Measurements from ENCODE around the gene ERF. TPM values are rescaled to one million over a fixed set of nuclear protein-coding genes. Genes with fewer than 3 reads are reported as not detected.
A peak's percentile ranks its signal among the peaks of the same experiment; 100 is the strongest.

ERF gene
- total and polyA plus RNA-seq, 2 donors (not counting 1 experiment from before 2014, with no cell fraction given) = 48.6 to 51.5 TPM

GRCh38 chr19:42199440-42200115 lies 55.4 kb downstream of the ERF start:
- DNase-seq (peak; percentile 70), ATAC-seq (ENCODE audit: low read depth) (peak; percentile 37)
- H3K9me3 Mint-ChIP-seq (ENCODE audit: insufficient read depth) = no peaks in the 10 kb centered on the region
- peaks cover 82% of the 10 kb centered on the region for H3K4me1 Mint-ChIP-seq
- ChIA-PET POLR2A (interaction anchor here (0.6 to 1.5 kb wide), 8 partner anchors 18 to 123 kb away, joined by 3 to 6 read pairs (median 4); partner anchors contain the start of genes DEDD2, PAFAH1B3, POU2F2 and PRR19), CTCF (interaction anchor here (0.5 to 4.2 kb wide), 14 partner anchors 12 to 103 kb away, joined by 3 to 25 read pairs (median 4); partner anchors contain the start of genes DEDD2, GSK3A and POU2F2)
- Histone ChIP-seq H3K4me2 (replicated peaks; ENCODE audit: low read depth, low read length, poor library complexity, severe bottlenecking) (peak overlapping the region; percentile 87), H3K9ac (ENCODE audit: low read length) (peak overlapping the region; percentile 57), H4K20me1 (ENCODE audit: control insufficient read depth, insufficient read depth, low read length, poor library complexity, severe bottlenecking) (peaks cover 32% of the 10 kb centered on the region), H3K4me1 (ENCODE audit: control insufficient read depth in 2 of 2, insufficient read depth in 2 of 2, low read length in 2 of 2) (peaks cover 70 to 84% of the 10 kb centered on the region in 2 donors), H2AFZ (ENCODE audit: insufficient read depth, low read depth, low read length, poor library complexity, severe bottlenecking) (peak overlapping the region; percentile 17), H3K79me2 (ENCODE audit: control insufficient read depth, insufficient read depth, low read length) (peaks cover 40% of the 10 kb centered on the region), H3K27me3 (replicated peaks in 1 of 4; ENCODE audit: control extremely low read depth in 1 of 4, control insufficient read depth in 3 of 4, insufficient read depth in 4 of 4, low read length in 3 of 4) (no peaks in the 10 kb centered on the region), H3K36me3 (replicated peaks in 1 of 2; ENCODE audit: control extremely low read depth in 1 of 2, control insufficient read depth in 1 of 2, extremely low read depth in 1 of 2, insufficient read depth in 2 of 2, low read length in 1 of 2) (peaks cover 0 to 49% of the 10 kb centered on the region in 2 experiments), H3K4me3 (ENCODE audit: control extremely low read depth in 1 of 5, extremely low read depth in 1 of 5, insufficient read depth in 1 of 5, low read depth in 2 of 5, low read length in 4 of 5) (peak overlapping the region; percentile 27 to 54 (median 44)), H3K27ac (ENCODE audit: low read length in 2 of 2) (peak overlapping the region; percentile 91 to 94), H3K9me3 (ENCODE audit: control extremely low read depth in 1 of 3, control insufficient read depth in 2 of 3, insufficient read depth in 1 of 3, low read length in 2 of 3) (peaks cover 0 to 7% (median 0%) of the 10 kb centered on the region in 3 donors)
- peak overlapping the region; percentile 92 for H3K27ac Mint-ChIP-seq
- WGBS (ENCODE audit: insufficient coverage) = 1% methylated on average over 28 of the region's 32 CpGs
- TF ChIP-seq EZH2 (IDR thresholded peaks at IDR 0.05; ENCODE audit: borderline replicate concordance, insufficient read depth, low read depth, low read length, poor library complexity, severe bottlenecking) (no peak), CTCF (IDR thresholded peaks at IDR 0.05) (peak; percentile 32)
- no peaks in the 10 kb centered on the region for H3K27me3 Mint-ChIP-seq
- intact Hi-C loops (cut with micrococcal nuclease) = loop anchor here (2.0 to 5.0 kb wide), 3 partner anchors 15 to 83 kb away; partner anchors contain the start of gene POU2F2
- peak overlapping the region; percentile 77 for H3K4me3 Mint-ChIP-seq

Data from B cell (primary cell).